Dermis microvascular lymphatic vessel endothelial cell (primary cell): Measurements from ENCODE around the gene HSPA4L. TPM values are rescaled to one million over a fixed set of nuclear protein-coding genes. Genes with fewer than 3 reads are reported as not detected.

ENCODE experiments used
- DNase-seq, 2 donors: peaks; one replicate each; pipeline versions ENCODE4 v3.0.0 to v3.0.0-alpha.2; 2010; ENCODE audit warnings: low read depth in 2 of 2
- total RNA-seq: library from RNA; depleted of rRNA; stranded (reverse); fragments of >200 nt; gene quantifications from 2 replicates; pipeline ENCODE4 v1.2.1, GENCODE V29; 2014

HSPA4L gene
- total RNA-seq, 1 donor from 2014 or later, result 2.4 TPM

GRCh38 chr4:127868196-127868595, 86.1 kb downstream of the HSPA4L start:
- DNase-seq, result no peak

DNA sequence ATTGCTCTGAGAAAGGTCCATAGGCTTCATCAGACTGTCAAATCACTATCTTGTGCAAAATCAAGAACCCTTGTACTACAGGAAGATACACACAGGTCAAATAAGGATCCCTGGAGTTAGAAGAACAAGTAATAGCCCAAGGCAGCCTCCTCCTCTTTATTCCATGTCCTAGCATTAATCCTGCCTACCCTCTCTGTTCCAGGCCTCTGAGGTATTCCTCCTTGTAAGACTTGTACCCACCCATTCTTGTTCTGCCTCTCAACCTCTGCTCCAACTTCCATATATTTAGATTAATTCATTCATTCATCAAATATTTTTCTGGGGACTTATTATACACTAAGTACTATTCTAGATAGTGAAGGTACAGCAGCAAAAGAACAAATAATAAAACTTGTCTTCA, 88.2 kb downstream of the HSPA4L start:
- no peak for DNase-seq

DNA sequence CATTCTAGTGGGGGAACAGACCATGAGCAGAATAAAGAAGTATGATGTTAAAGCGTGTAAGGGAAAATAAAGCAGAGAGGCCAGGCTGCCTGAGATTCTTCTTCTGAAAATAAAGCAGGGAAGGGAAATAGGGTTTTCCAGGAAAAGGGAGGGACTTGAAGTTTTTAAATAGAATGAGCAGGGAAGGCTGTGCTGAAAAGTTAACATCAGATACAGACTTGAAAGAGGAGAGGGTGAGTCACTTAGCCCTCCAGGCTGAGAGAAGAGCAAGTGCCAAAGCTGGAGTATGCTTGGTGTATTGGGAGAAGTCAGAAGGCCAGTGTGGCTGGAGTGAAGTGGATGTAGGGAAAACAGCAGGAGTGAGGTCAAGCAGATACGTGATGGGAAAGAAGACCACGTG, 88.6 kb downstream of the HSPA4L start:
- DNase-seq, result peak in 1 of 2 donors; percentile 73

GRCh38 chr4:127875791-127876190, 93.7 kb downstream of the HSPA4L start:
- DNase-seq, result no peak

GRCh38 chr4:127880763-127881562, 98.8 kb downstream of the HSPA4L start, which contains the start of gene PLK4:
TSS of gene PLK4 (plus strand) at chr4:127880893. CDS start at chr4:127881135, 242 bp downstream.
- DNase-seq, result peak; percentile 87 to 93

DNA sequence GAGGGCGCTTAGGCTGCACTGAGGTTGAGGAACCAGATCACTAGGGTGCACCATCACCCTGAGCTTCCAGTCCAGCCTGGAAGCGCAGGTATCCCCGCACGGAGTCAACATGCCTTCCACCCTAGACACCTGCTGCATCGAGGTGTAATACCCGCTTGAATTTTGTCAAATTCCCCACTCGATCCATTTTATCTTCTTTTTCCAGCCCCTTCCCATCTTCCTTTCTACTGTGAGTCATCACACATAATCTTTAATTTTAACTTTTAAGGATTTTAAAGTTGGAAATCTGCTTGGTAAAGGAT, 99.4 kb downstream of the HSPA4L start:
- no peak for DNase-seq

DNA sequence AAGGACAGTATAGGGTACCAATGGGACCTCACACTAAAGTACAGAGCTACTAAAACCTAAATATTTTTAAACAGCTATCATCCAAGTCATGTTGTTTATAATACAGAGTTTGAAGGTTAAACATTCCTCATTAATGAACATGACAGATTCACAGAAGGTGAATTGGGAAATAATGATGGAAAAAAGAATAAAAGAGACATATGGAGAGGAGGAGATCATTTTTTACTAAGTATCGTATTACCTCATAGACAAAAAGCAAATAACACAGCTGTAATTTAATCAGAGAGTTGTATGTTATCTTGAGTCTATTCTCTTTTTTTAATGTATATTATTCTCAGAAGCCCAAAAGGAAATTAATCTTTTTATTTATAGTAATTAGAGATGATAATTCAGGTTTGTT, 106.4 kb downstream of the HSPA4L start:
- no peak for DNase-seq

- no peak for DNase-seq
Measured at GRCh38 chr4:127889903-127890302, 107.8 kb downstream of the HSPA4L start.

Other genes starting within 250 kb of the HSPA4L start
- 1.0 and 1.5 TPM in 2 replicates for gene INTU, start 149.4 kb upstream of the HSPA4L start, total RNA-seq
- not detected in 2 replicates for gene SLC25A31, start 51.9 kb upstream of the HSPA4L start, total RNA-seq
- gene PLK4, start 98.6 kb downstream of the HSPA4L start, total RNA-seq, result 7.6 and 13.7 TPM in 2 replicates
- gene MFSD8, start 182.9 kb downstream of the HSPA4L start, total RNA-seq, result 12.3 and 14.4 TPM in 2 replicates
- gene ABHD18, start 183.1 kb downstream of the HSPA4L start, total RNA-seq, result 5.6 and 5.9 TPM in 2 replicates